Colonic mucosa (tissue), 4 donors: Measurements from ENCODE around the gene SSB. TPM values are rescaled to one million over a fixed set of nuclear protein-coding genes. Genes with fewer than 3 reads are reported as not detected.

Source experiments
- DNase-seq: peaks from one replicate; pipeline ENCODE4 v3.0.0-alpha.2; 2020
- H3K27ac ChIP-seq: fragments of 200-600 bp; one replicate; pipeline ENCODE4 v1.8.0; 2021
- H3K27me3 ChIP-seq: fragments of 200-600 bp; one replicate; pipeline ENCODE4 v1.8.0; 2021
- H3K36me3 ChIP-seq: fragments of 200-600 bp; one replicate; pipeline ENCODE4 v1.8.0; 2021
- H3K4me1 ChIP-seq: fragments of 200-600 bp; one replicate; pipeline ENCODE4 v1.8.0; 2021; ENCODE audit warnings: mild to moderate bottlenecking
- H3K4me3 ChIP-seq: fragments of 200-600 bp; one replicate; pipeline ENCODE4 v1.8.0; 2021
- H3K9ac ChIP-seq, 2 donors: one replicate each; pipeline ENCODE4 v1.7.0; 2013; ENCODE audit warnings: control low read depth in 2 of 2, low read depth in 2 of 2, low read length in 2 of 2
- H3K9me3 ChIP-seq: fragments of 200-600 bp; one replicate; pipeline ENCODE4 v1.8.0; 2021
- intact Hi-C: fragments of 100-400 bp; cut with DNase I; formaldehyde crosslinking; loops from one replicate; pipeline ENCODE4 v1.14.1; 2022
- total RNA-seq, 2 donors: library from RNA; stranded (reverse); fragmentation: NEBNext Ultra II Directional in 1 of 2; extraction: Animal tissue kit (Norgen Biotek cat#: 25700) in 1 of 2; gene quantifications; one replicate each; pipeline ENCODE4 v1.2.1, GENCODE V29; 2021
- TF ChIP-seq, protein P1 (sequence below): fragments of 200-600 bp; IDR thresholded peaks from one replicate; pipeline ENCODE4 v1.8.0; 2022; ENCODE audit warnings: antibody characterized with exemption, mild to moderate bottlenecking
- donor health status: healthy.
- donor health status: DM: no; HTN: no; CAD: no.
- donor health status: DM: no; HTN: no; CAD: no.

Gene SSB
- total RNA-seq, 2 donors from 2014 or later = 49.5 to 83.4 TPM

DNA sequence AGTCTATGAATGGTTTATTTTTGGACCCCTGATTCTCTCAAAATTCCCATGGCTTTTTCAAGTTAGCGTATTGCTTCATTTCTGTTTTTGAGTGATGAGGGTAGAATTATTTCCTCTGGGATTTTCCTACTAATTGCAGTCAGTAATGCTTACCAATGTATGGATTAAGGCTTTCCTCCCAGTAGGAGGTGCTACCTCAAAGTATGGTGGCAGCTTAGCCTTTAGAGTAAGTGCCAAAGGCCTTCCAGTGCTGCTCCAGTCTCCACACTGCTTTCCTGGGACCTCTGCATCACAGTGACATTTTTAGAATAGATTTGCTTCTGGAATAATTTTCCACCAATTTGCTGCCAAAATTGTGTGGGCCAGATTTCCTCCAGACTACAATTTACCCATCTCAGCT, 16.2 kb upstream of the SSB start:
- H3K27me3 ChIP-seq = no peaks in the 10 kb centered on the region
- H3K9me3 ChIP-seq = no peaks in the 10 kb centered on the region
- H3K9ac ChIP-seq = no peak overlapping the region
- H3K36me3 ChIP-seq = no peaks in the 10 kb centered on the region
- TF ChIP-seq, protein P1, sequence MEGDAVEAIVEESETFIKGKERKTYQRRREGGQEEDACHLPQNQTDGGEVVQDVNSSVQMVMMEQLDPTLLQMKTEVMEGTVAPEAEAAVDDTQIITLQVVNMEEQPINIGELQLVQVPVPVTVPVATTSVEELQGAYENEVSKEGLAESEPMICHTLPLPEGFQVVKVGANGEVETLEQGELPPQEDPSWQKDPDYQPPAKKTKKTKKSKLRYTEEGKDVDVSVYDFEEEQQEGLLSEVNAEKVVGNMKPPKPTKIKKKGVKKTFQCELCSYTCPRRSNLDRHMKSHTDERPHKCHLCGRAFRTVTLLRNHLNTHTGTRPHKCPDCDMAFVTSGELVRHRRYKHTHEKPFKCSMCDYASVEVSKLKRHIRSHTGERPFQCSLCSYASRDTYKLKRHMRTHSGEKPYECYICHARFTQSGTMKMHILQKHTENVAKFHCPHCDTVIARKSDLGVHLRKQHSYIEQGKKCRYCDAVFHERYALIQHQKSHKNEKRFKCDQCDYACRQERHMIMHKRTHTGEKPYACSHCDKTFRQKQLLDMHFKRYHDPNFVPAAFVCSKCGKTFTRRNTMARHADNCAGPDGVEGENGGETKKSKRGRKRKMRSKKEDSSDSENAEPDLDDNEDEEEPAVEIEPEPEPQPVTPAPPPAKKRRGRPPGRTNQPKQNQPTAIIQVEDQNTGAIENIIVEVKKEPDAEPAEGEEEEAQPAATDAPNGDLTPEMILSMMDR = no peak
- H3K27ac ChIP-seq = no peak overlapping the region
- no peak overlapping the region for H3K4me3 ChIP-seq
- no peak for DNase-seq
- intact Hi-C loops = no loop called here
- H3K4me1 ChIP-seq = no peaks in the 10 kb centered on the region

DNA sequence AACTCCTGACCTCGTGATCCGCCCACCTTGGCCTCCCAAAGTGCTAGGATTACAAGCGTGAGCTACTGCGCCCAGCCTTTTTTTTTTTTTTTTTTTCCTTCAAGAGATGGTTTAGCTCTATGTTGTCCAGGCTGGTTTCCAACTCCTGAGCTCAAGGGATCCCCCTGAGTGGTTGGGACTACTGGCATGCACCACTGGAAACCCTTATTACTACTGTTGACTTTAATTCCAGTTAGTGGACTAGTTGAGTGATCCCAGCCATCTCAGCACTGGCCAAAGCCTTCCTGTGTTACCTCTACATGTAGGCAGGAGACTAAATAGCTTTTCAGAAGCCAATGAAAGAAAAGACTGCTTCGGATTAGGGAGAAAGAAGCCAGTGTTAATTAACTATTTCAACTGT, 8.1 kb upstream of the SSB start:
- H3K9ac ChIP-seq = no peak overlapping the region
- H3K4me3 ChIP-seq = no peak overlapping the region
- intact Hi-C loops = no loop called here
- DNase-seq = no peak
- no peaks in the 10 kb centered on the region for H3K27me3 ChIP-seq
- H3K36me3 ChIP-seq = no peaks in the 10 kb centered on the region
- no peaks in the 10 kb centered on the region for H3K9me3 ChIP-seq
- TF ChIP-seq, protein P1 = no peak
- H3K27ac ChIP-seq = no peak overlapping the region
- H3K4me1 ChIP-seq = no peaks in the 10 kb centered on the region

DNA sequence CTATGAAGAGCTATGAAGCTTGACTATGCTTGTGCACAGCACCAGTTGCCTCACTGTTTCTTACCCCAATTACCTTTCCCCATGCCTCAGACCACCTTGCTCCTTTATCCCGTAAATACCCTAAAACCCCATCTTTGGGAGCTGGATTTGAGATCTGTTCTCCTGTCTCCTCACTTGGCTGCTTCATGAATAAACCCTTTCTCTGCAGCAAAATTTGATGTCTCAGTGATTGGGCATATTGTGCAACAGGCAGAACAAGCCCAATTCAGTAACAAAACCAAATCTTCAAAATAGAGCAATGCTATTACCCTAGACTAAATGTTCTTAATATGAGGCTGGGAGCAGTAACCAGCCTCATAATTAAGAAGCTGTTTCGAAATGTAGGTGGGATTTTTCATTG, 3.5 kb upstream of the SSB start:
- Histone ChIP-seq H3K4me3 (no peak overlapping the region), H3K27me3 (no peaks in the 10 kb centered on the region), H3K4me1 (no peaks in the 10 kb centered on the region), H3K27ac (no peak overlapping the region), H3K36me3 (no peaks in the 10 kb centered on the region), H3K9me3 (no peaks in the 10 kb centered on the region), H3K9ac (no peak overlapping the region)
- TF ChIP-seq, protein P1 = no peak
- intact Hi-C loops = no loop called here
- DNase-seq = no peak

DNA sequence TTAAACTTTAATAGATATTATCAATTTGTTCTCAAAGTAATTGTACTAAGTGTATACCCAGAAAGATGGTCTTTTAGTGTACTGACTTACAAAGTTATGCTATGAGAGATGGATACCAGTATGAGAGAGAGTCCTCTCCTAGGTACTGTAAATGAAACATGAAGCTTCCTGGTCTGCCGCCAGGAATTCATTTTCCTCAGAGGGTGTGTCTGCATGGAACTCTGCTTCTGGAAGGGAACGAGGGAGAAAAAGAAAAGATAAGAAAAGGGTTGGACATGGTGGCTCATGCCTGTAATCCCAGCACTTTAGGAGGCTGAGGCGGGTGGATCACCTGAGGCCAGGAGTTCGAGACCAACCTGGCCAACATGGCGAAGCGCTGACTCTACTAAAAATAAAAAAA, 2.2 kb upstream of the SSB start:
- intact Hi-C loops = no loop called here
- TF ChIP-seq, protein P1 = no peak
- H3K9ac ChIP-seq = no peak overlapping the region
- no peaks in the 10 kb centered on the region for H3K27me3 ChIP-seq
- DNase-seq = peak; percentile 43
- no peaks in the 10 kb centered on the region for H3K9me3 ChIP-seq
- no peaks in the 10 kb centered on the region for H3K4me1 ChIP-seq
- H3K27ac ChIP-seq = no peak overlapping the region
- no peak overlapping the region for H3K4me3 ChIP-seq
- no peaks in the 10 kb centered on the region for H3K36me3 ChIP-seq

DNA sequence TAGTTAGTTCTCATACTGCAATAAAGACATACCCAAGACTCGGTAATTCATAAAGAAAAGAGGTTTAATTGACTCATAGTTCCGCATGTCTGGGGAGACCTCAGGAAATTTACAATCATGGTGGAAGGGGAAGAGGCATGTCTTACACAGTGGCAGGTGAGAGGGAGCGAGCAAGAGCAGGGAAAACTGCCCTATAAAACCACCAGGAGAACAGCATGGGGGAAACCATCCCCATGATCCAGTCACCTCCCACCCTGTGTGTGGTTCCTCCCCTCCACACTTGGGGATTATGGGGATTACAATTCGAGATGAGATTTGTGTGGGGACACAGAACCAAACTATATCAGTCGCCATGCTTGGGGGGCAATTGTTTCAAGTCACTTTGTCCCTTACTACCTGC, 1.1 kb upstream of the SSB start:
- intact Hi-C loops = no loop called here
- no peak overlapping the region for H3K4me3 ChIP-seq
- no peaks in the 10 kb centered on the region for H3K36me3 ChIP-seq
- no peak overlapping the region for H3K27ac ChIP-seq
- H3K4me1 ChIP-seq = no peaks in the 10 kb centered on the region
- no peaks in the 10 kb centered on the region for H3K9me3 ChIP-seq
- H3K9ac ChIP-seq = no peak overlapping the region
- no peak for DNase-seq
- H3K27me3 ChIP-seq = no peaks in the 10 kb centered on the region
- TF ChIP-seq, protein P1 = no peak

DNA sequence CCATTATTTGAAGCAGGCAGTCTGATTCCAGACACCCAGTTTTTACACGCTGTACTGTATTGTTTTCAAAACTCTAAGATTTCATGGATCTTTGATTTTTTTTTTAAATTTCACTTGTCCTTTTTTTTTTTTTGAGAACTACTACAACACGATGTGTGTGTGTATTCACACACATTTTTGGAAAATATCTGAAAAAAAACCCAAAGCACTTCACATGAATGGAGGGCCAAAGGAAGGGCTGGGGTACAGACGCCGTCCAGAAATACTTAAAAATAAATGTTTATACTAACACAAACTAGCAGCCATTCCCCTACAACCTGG, 314 bp upstream of the SSB start:
- H3K4me1 ChIP-seq = no peaks in the 10 kb centered on the region
- no peaks in the 10 kb centered on the region for H3K9me3 ChIP-seq
- TF ChIP-seq, protein P1 = no peak
- peak overlapping the region in 1 of 2 donors; percentile 19 for H3K9ac ChIP-seq
- H3K4me3 ChIP-seq = peak overlapping the region; percentile 92
- intact Hi-C loops = no loop called here
- H3K27me3 ChIP-seq = no peaks in the 10 kb centered on the region
- H3K27ac ChIP-seq = peak overlapping the region; percentile 85
- no peaks in the 10 kb centered on the region for H3K36me3 ChIP-seq
- no peak for DNase-seq
